Measurements from ENCODE around the gene TERB2.
"Not testable (repeated sequence)": the region's sequence is repeated elsewhere in the genome, so short reads cannot be mapped to it uniquely, and the experiment has no call there.

The TERB2 gene

GRCh38 chr15:44912974-44913448 is 43.5 kb upstream of the TERB2 start:
- H4K91ac ChIP-seq (ENCODE audit: low read depth, low read length); H3K79me2 ChIP-seq (ENCODE audit: control insufficient read depth, insufficient read depth, low read length, poor library complexity); H3K4me1 ChIP-seq (ENCODE audit: control insufficient read depth in 1 of 2, insufficient read depth in 2 of 2, low read length in 2 of 2); H3K27ac ChIP-seq (ENCODE audit: low read depth, low read length); H2AK5ac ChIP-seq (ENCODE audit: low read length); H2BK5ac ChIP-seq (ENCODE audit: low read depth, low read length, poor library complexity); H2BK12ac ChIP-seq (ENCODE audit: low read length); H4K12ac ChIP-seq (ENCODE audit: low read depth, low read length); H2BK120ac ChIP-seq (ENCODE audit: insufficient read depth, low read length, poor library complexity); H4K8ac ChIP-seq (ENCODE audit: low read depth, low read length); H3K4me3 ChIP-seq (ENCODE audit: low read depth, low read length); H3K9me3 ChIP-seq (ENCODE audit: insufficient read depth, low read depth, low read length); H3K79me1 ChIP-seq (ENCODE audit: low read length); DNase-seq; H3K18ac ChIP-seq (ENCODE audit: low read length); H3K4me2 ChIP-seq (ENCODE audit: low read length); H3K23ac ChIP-seq (ENCODE audit: low read length); H3K27me3 ChIP-seq (ENCODE audit: insufficient read depth, low read length); H3K36me3 ChIP-seq (ENCODE audit: control insufficient read depth in 1 of 2, insufficient read depth in 2 of 2, low read length in 2 of 2); H2AFZ ChIP-seq (ENCODE audit: insufficient read depth, low read length, poor library complexity); H3K9ac ChIP-seq (ENCODE audit: low read length); H3K4ac ChIP-seq (ENCODE audit: low read depth, low read length); H3K14ac ChIP-seq (ENCODE audit: low read length): not testable (repeated sequence)
- WGBS (ENCODE audit: extremely low coverage, insufficient coverage, insufficient read length): no CpG with 5 or more reads among the region's 3 CpGs

GRCh38 chr15:44918136-44918535 is 38.4 kb upstream of the TERB2 start:
- H2AK5ac ChIP-seq (ENCODE audit: low read length): no peak overlapping the region
- H3K27me3 ChIP-seq (ENCODE audit: insufficient read depth, low read length): no peaks in the 10 kb centered on the region
- no peak overlapping the region for H3K4ac ChIP-seq (ENCODE audit: low read depth, low read length)

GRCh38 chr15:44928658-44929057 is 27.8 kb upstream of the TERB2 start:
- H2BK120ac ChIP-seq (ENCODE audit: insufficient read depth, low read length, poor library complexity); H3K27ac ChIP-seq (ENCODE audit: low read depth, low read length); H3K18ac ChIP-seq (ENCODE audit: low read length); H2BK5ac ChIP-seq (ENCODE audit: low read depth, low read length, poor library complexity); H3K14ac ChIP-seq (ENCODE audit: low read length); H3K4me3 ChIP-seq (ENCODE audit: low read depth, low read length); H2AK5ac ChIP-seq (ENCODE audit: low read length); DNase-seq; H4K12ac ChIP-seq (ENCODE audit: low read depth, low read length); H3K79me2 ChIP-seq (ENCODE audit: control insufficient read depth, insufficient read depth, low read length, poor library complexity); H3K27me3 ChIP-seq (ENCODE audit: insufficient read depth, low read length); H3K23ac ChIP-seq (ENCODE audit: low read length); H4K91ac ChIP-seq (ENCODE audit: low read depth, low read length); H2AFZ ChIP-seq (ENCODE audit: insufficient read depth, low read length, poor library complexity); H3K36me3 ChIP-seq (ENCODE audit: control insufficient read depth in 1 of 2, insufficient read depth in 2 of 2, low read length in 2 of 2); H4K8ac ChIP-seq (ENCODE audit: low read depth, low read length); H3K9me3 ChIP-seq (ENCODE audit: insufficient read depth, low read depth, low read length); H2BK12ac ChIP-seq (ENCODE audit: low read length); H3K9ac ChIP-seq (ENCODE audit: low read length); H3K4me2 ChIP-seq (ENCODE audit: low read length); H3K79me1 ChIP-seq (ENCODE audit: low read length); H3K4me1 ChIP-seq (ENCODE audit: control insufficient read depth in 1 of 2, insufficient read depth in 2 of 2, low read length in 2 of 2); H3K4ac ChIP-seq (ENCODE audit: low read depth, low read length): not testable (repeated sequence)
- no CpG with 5 or more reads among the region's 1 CpG for WGBS (ENCODE audit: extremely low coverage, insufficient coverage, insufficient read length)

More at GRCh38 chr15:44918136-44918535, 38.4 kb upstream of the TERB2 start:
- no peaks in the 10 kb centered on the region for H3K9me3 ChIP-seq (ENCODE audit: insufficient read depth, low read depth, low read length)
- H3K4me3 ChIP-seq (ENCODE audit: low read depth, low read length): no peak overlapping the region
- no peak overlapping the region for H3K9ac ChIP-seq (ENCODE audit: low read length)
- H3K23ac ChIP-seq (ENCODE audit: low read length): no peak overlapping the region
- no peak overlapping the region for H3K27ac ChIP-seq (ENCODE audit: low read depth, low read length)
- H2AFZ ChIP-seq (ENCODE audit: insufficient read depth, low read length, poor library complexity): no peak overlapping the region
- no peak overlapping the region for H2BK5ac ChIP-seq (ENCODE audit: low read depth, low read length, poor library complexity)
- no peaks in the 10 kb centered on the region for H3K79me2 ChIP-seq (ENCODE audit: control insufficient read depth, insufficient read depth, low read length, poor library complexity)
- no peak overlapping the region for H4K12ac ChIP-seq (ENCODE audit: low read depth, low read length)
- H3K4me1 ChIP-seq (ENCODE audit: control insufficient read depth in 1 of 2, insufficient read depth in 2 of 2, low read length in 2 of 2): no peaks in the 10 kb centered on the region
- no peak overlapping the region for H4K91ac ChIP-seq (ENCODE audit: low read depth, low read length)
- no CpG with 5 or more reads among the region's 1 CpG for WGBS (ENCODE audit: extremely low coverage, insufficient coverage, insufficient read length)
- H3K36me3 ChIP-seq (ENCODE audit: control insufficient read depth in 1 of 2, insufficient read depth in 2 of 2, low read length in 2 of 2): no peaks in the 10 kb centered on the region
- H2BK12ac ChIP-seq (ENCODE audit: low read length): no peak overlapping the region
- no peaks in the 10 kb centered on the region for H3K79me1 ChIP-seq (ENCODE audit: low read length)
- no peak overlapping the region for H2BK120ac ChIP-seq (ENCODE audit: insufficient read depth, low read length, poor library complexity)
- no peak overlapping the region for H3K4me2 ChIP-seq (ENCODE audit: low read length)
- no peak overlapping the region for H4K8ac ChIP-seq (ENCODE audit: low read depth, low read length)
- H3K14ac ChIP-seq (ENCODE audit: low read length): no peak overlapping the region
- DNase-seq: no peak
- no peak overlapping the region for H3K18ac ChIP-seq (ENCODE audit: low read length)

DNA sequence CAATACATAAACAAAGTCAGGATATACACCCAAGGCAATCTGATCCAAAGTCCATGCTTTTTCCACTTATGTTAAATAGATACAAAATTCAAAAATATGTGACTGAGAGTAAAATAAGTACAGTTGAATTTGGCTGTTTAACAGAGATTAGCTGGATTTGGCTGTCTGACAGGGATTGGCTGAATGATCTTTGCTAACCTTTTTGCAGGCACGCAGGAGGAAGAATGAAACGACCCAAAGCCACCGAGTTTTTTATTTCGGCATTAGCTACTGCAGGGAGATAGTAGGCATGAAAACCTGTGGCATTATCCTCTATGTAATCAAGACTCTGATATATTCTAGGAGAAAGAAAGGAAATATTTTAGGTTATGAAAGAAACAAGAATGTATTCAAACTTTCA is 26.2 kb upstream of the TERB2 start:
- DNase-seq; H3K79me2 ChIP-seq (ENCODE audit: control insufficient read depth, insufficient read depth, low read length, poor library complexity); H3K27ac ChIP-seq (ENCODE audit: low read depth, low read length); H3K18ac ChIP-seq (ENCODE audit: low read length); H3K36me3 ChIP-seq (ENCODE audit: control insufficient read depth in 1 of 2, insufficient read depth in 2 of 2, low read length in 2 of 2); H3K9me3 ChIP-seq (ENCODE audit: insufficient read depth, low read depth, low read length); H2AK5ac ChIP-seq (ENCODE audit: low read length); H3K79me1 ChIP-seq (ENCODE audit: low read length); H3K4ac ChIP-seq (ENCODE audit: low read depth, low read length); H2BK12ac ChIP-seq (ENCODE audit: low read length); H3K27me3 ChIP-seq (ENCODE audit: insufficient read depth, low read length); H2BK120ac ChIP-seq (ENCODE audit: insufficient read depth, low read length, poor library complexity); H3K4me2 ChIP-seq (ENCODE audit: low read length); H4K12ac ChIP-seq (ENCODE audit: low read depth, low read length); H2BK5ac ChIP-seq (ENCODE audit: low read depth, low read length, poor library complexity); H4K8ac ChIP-seq (ENCODE audit: low read depth, low read length); H3K9ac ChIP-seq (ENCODE audit: low read length); H2AFZ ChIP-seq (ENCODE audit: insufficient read depth, low read length, poor library complexity); H3K4me1 ChIP-seq (ENCODE audit: control insufficient read depth in 1 of 2, insufficient read depth in 2 of 2, low read length in 2 of 2); H4K91ac ChIP-seq (ENCODE audit: low read depth, low read length); H3K4me3 ChIP-seq (ENCODE audit: low read depth, low read length); H3K14ac ChIP-seq (ENCODE audit: low read length); H3K23ac ChIP-seq (ENCODE audit: low read length): not testable (repeated sequence)
- WGBS (ENCODE audit: extremely low coverage, insufficient coverage, insufficient read length): no CpG with 5 or more reads among the region's 4 CpGs
